Panc1 (cell line): Measurements from ENCODE around the gene KIR2DL1. TPM values are rescaled to one million over a fixed set of nuclear protein-coding genes. Genes with fewer than 3 reads are reported as not detected.
"Not testable (repeated sequence)": the region's sequence is repeated elsewhere in the genome, so short reads cannot be mapped to it uniquely, and the experiment has no call there.

Experiments used
- ATAC-seq: fragments of 200-7000 bp; cut with Tn5 transposase; 2 replicates; pipeline ENCODE4 v1.9.1; 2020; ENCODE audit warnings: mild to moderate bottlenecking, moderate library complexity
- Bru-seq: library from RNA; stranded (reverse); fragments of 400-500 nt; gene quantifications from one replicate; lab custom pipeline; 2021; lab: Mats Ljungman, UMichigan
- BruChase-seq, 2 experiments: library from RNA; stranded (reverse); fragments of 400-500 nt; gene quantifications; one replicate each; lab custom pipeline; 2021; lab: Mats Ljungman, UMichigan
- BruUV-seq: library from RNA; stranded (reverse); fragments of 400-500 nt; replicated peaks from 2 replicates; lab custom pipeline; 2021; lab: Mats Ljungman, UMichigan
- CTCF ChIA-PET: fragments of 300-600 bp; sonication (Branson Sonifier 250); formaldehyde crosslinking; loops from one replicate; lab custom pipeline; 2022; ENCODE audit warnings: antibody characterized with exemption; lab: Charles Lee
- POLR2A ChIA-PET: fragments of 300-600 bp; sonication (Branson Sonifier 250); formaldehyde crosslinking; loops from one replicate; lab custom pipeline; 2022; ENCODE audit warnings: antibody characterized with exemption; lab: Charles Lee
- DNase-seq: peaks from one replicate; pipeline ENCODE4 v3.0.0-alpha.2; 2010; ENCODE audit warnings: low read depth, low spot score
- H3K27ac ChIP-seq: 2 replicates; pipeline ENCODE4 v1.5.1; 2011; ENCODE audit warnings: mild to moderate bottlenecking, low read length, inconsistent platforms
- H3K27me3 ChIP-seq: fragments of 200-500 bp; sonication (Bioruptor generic); 2 replicates; pipeline ENCODE4 v1.6.0; 2014; ENCODE audit warnings: low read length, inconsistent platforms; ENCODE audit not compliant: control insufficient read depth, insufficient read depth
- H3K36me3 ChIP-seq: fragments of 200-500 bp; sonication (Bioruptor generic); 2 replicates; pipeline ENCODE4 v1.5.1; 2014; ENCODE audit warnings: inconsistent platforms, mild to moderate bottlenecking, low read length, moderate library complexity; ENCODE audit not compliant: control insufficient read depth, insufficient read depth
- H3K4me1 ChIP-seq: 2 replicates; pipeline ENCODE4 v1.5.1; 2011; ENCODE audit warnings: inconsistent platforms, mild to moderate bottlenecking, low read length, moderate library complexity; ENCODE audit not compliant: control insufficient read depth, insufficient read depth
- H3K4me3 ChIP-seq, 2 experiments: 2 replicates each; pipeline ENCODE4 v1.5.1; 2011 to 2012; ENCODE audit warnings: low read depth in 2 of 2, low read length in 2 of 2, mild to moderate bottlenecking in 2 of 2, inconsistent platforms in 1 of 2, moderate library complexity in 1 of 2
- H3K9me3 ChIP-seq: fragments of 200-500 bp; sonication (Bioruptor generic); 2 replicates; pipeline ENCODE4 v1.5.1; 2014; ENCODE audit warnings: low read depth, mild to moderate bottlenecking, inconsistent platforms, low read length, moderate library complexity; ENCODE audit not compliant: control insufficient read depth, insufficient read depth
- CTCF ChIP-seq: fragments of 450-650 bp; IDR thresholded peaks from 2 replicates; pipeline ENCODE4 v1.5.1; 2017; ENCODE audit warnings: mild to moderate bottlenecking
- POLR2AphosphoS5 ChIP-seq: IDR thresholded peaks from 2 replicates; pipeline ENCODE4 v1.6.1; 2012; ENCODE audit warnings: mild to moderate bottlenecking, low read depth, low read length, moderate library complexity
- REST ChIP-seq, 2 experiments: IDR thresholded peaks; 2 replicates each; pipeline ENCODE4 v1.6.1; 2011 to 2012; ENCODE audit warnings: low read depth in 2 of 2, control low read depth in 1 of 2, low read length in 1 of 2, mild to moderate bottlenecking in 1 of 2, moderate library complexity in 1 of 2; ENCODE audit not compliant: insufficient read depth in 1 of 2
- SIN3A ChIP-seq: IDR thresholded peaks from 2 replicates; pipeline ENCODE4 v1.6.1; 2012; ENCODE audit warnings: low read depth, mild to moderate bottlenecking, low read length, moderate library complexity, borderline replicate concordance; ENCODE audit not compliant: insufficient read depth
- TCF7L2 ChIP-seq: IDR thresholded peaks from 2 replicates; pipeline ENCODE4 v1.6.1; 2011; ENCODE audit warnings: mild to moderate bottlenecking, low read depth, low read length, inconsistent platforms
- in situ Hi-C: cut with HindIII; loops from 2 replicates; pipeline ENCODE4 v1.10.0; 2016; ENCODE audit warnings: low sequenced_read_pairs, low pct_unique_long_range_greater_than_20kb
- intact Hi-C: fragments of 100-400 bp; cut with micrococcal nuclease; formaldehyde crosslinking; loops from one replicate; pipeline ENCODE4 v1.10.0; 2022; ENCODE audit not compliant: unreplicated experiment
- long read RNA-seq: library from polyadenylated mRNA; unstranded; transcript quantifications from one replicate; pipeline ENCODE4 v2.0.0, GENCODE V29; 2021; ENCODE audit not compliant: unreplicated experiment
- polyA plus RNA-seq: library from polyadenylated mRNA; unstranded; fragments of >200 nt; gene quantifications from one replicate; pipeline ENCODE4 v1.2.1, GENCODE V29; 2012; ENCODE audit warnings: missing spikeins; ENCODE audit not compliant: insufficient read length
- total RNA-seq: library from RNA; stranded (reverse); gene quantifications from one replicate; pipeline ENCODE4 v1.2.1, GENCODE V29; 2021; ENCODE audit not compliant: unreplicated experiment

The KIR2DL1 gene
- not detected for total RNA-seq
- polyA plus RNA-seq, result not detected
- not detected for Bru-seq, nascent RNA
- BruChase-seq, experiment 1, labeled RNA remaining after a 2-hour chase, result not detected
- not detected for BruChase-seq, experiment 2, labeled RNA remaining after a 6-hour chase
- long read RNA-seq, result 0 reads

- H3K4me1 ChIP-seq, result not testable (repeated sequence)
Observed at GRCh38 chr19:54769646-54770045, at the start of gene KIR2DL1. Gene KIR2DL1 (plus strand): TSS chr19:54769793. CDS start chr19:54769851, 58 bp downstream.

GRCh38 chr19:54724142-54724541 is 45.5 kb upstream of the KIR2DL1 start, which contains the start of gene KIR3DL3:
Gene KIR3DL3 (plus strand): TSS chr19:54724442. CDS start chr19:54724497, 55 bp downstream.
- CTCF ChIA-PET, result no interaction called here
- H3K27me3 ChIP-seq, result peaks cover 10% of the 10 kb centered on the region
- no peaks in the 10 kb centered on the region for H3K36me3 ChIP-seq
- intact Hi-C loops, result no loop called here
- DNase-seq (no peak), ATAC-seq (no peak)
- H3K27ac ChIP-seq, result no peak within 1 kb of the TSS
- no TSS peak for BruUV-seq
- peaks cover 19% of the 10 kb centered on the region; the same call in 1 of the 2 replicates for H3K9me3 ChIP-seq
- POLR2A ChIA-PET, result no interaction called here
- in situ Hi-C loops, result no loop called here
- H3K4me3 ChIP-seq, result no peak within 1 kb of the TSS
- TF ChIP-seq REST (IDR thresholded peaks at IDR 0.05; ENCODE audit: insufficient read depth in 1 of 2, low read depth in 2 of 2, low read length in 1 of 2), result no peak
- no peak for TF ChIP-seq SIN3A
- no peak for TF ChIP-seq CTCF
- TF ChIP-seq POLR2AphosphoS5, result no peak
- TF ChIP-seq TCF7L2, result no peak
- no peaks in the 10 kb centered on the region for H3K4me1 ChIP-seq

More at GRCh38 chr19:54769646-54770045, at the start of gene KIR2DL1:
- CTCF ChIA-PET, H3K27ac ChIP-seq, ATAC-seq, H3K36me3 ChIP-seq, in situ Hi-C loops, DNase-seq, BruUV-seq, H3K4me3 ChIP-seq, POLR2A ChIA-PET, H3K27me3 ChIP-seq, H3K9me3 ChIP-seq: not testable (repeated sequence)
- intact Hi-C loops, result loop anchor here (5.0 kb wide), 2 partner anchors 63 to 78 kb away; partner anchors contain the start of gene KIR2DS4

- ATAC-seq, result no peak
- no peak for DNase-seq
- Histone ChIP-seq H3K36me3 (no peaks in the 10 kb centered on the region), H3K27me3 (peaks cover 12% of the 10 kb centered on the region), H3K4me1 (no peaks in the 10 kb centered on the region), H3K27ac (no peak overlapping the region), H3K9me3 (peaks cover 19% of the 10 kb centered on the region; the same call in 1 of the 2 replicates), H3K4me3 (no peak overlapping the region)
- ChIA-PET CTCF (no interaction called here), POLR2A (no interaction called here)
- no TSS peak for BruUV-seq
- TF ChIP-seq REST (IDR thresholded peaks at IDR 0.05; ENCODE audit: insufficient read depth in 1 of 2, low read depth in 2 of 2, low read length in 1 of 2) (no peak), CTCF (no peak), POLR2AphosphoS5 (no peak), TCF7L2 (no peak), SIN3A (no peak)
- in situ Hi-C loops (no loop called here), intact Hi-C loops (no loop called here)
Observed at GRCh38 chr19:54724644-54725043, 44.9 kb upstream of the KIR2DL1 start.
